HFFc6 (cell line): Measurements from ENCODE around the gene USP24. TPM values are rescaled to one million over a fixed set of nuclear protein-coding genes. Genes with fewer than 3 reads are reported as not detected.

Source experiments
- DNase-seq: peaks from one replicate; pipeline ENCODE4 v3.0.0-alpha.2; 2018
- H3K27ac Mint-ChIP-seq: 2 replicates; pipeline ENCODE4 v1.8.0; 2020; ENCODE audit warnings: mild to moderate bottlenecking, mixed read lengths
- H3K27me3 Mint-ChIP-seq: 2 replicates; pipeline ENCODE4 v1.8.0; 2021; ENCODE audit warnings: mild to moderate bottlenecking, moderate library complexity, mixed read lengths; ENCODE audit not compliant: insufficient read depth
- H3K36me3 Mint-ChIP-seq: 2 replicates; pipeline ENCODE4 v1.8.0; 2021; ENCODE audit warnings: low read depth, mixed read lengths
- H3K4me1 Mint-ChIP-seq: 2 replicates; pipeline ENCODE4 v1.8.0; 2020; ENCODE audit warnings: low read depth, mixed read lengths
- H3K4me3 Mint-ChIP-seq: 2 replicates; pipeline ENCODE4 v1.8.0; 2020; ENCODE audit warnings: mild to moderate bottlenecking, moderate library complexity, mixed read lengths
- H3K9me3 Mint-ChIP-seq: 2 replicates; pipeline ENCODE4 v1.8.0; 2020; ENCODE audit warnings: mild to moderate bottlenecking, mixed read lengths
- CTCF ChIP-seq: fragments of 200-600 bp; sonication (generic); IDR thresholded peaks from 2 replicates; pipeline ENCODE4 v1.5.0; 2021; ENCODE audit warnings: antibody characterized with exemption, mild to moderate bottlenecking
- total RNA-seq, 6 experiments: library from RNA; stranded (reverse); fragmentation: NEBNext Ultra II Directional; extraction: Animal tissue kit (Norgen Biotek cat#: 25700); gene quantifications; 2 replicates in 1 of 6; 3 replicates in 5 of 6; pipeline ENCODE4 v1.2.3, GENCODE V29; 2021

USP24 gene
- total RNA-seq, 6 experiments from 2014 or later = 22.5 to 27.8 (median 25.0) TPM

GRCh38 chr1:55055951-55056631, 159.1 kb downstream of the USP24 start:
- Mint-ChIP-seq H3K4me1 (no peaks in the 10 kb centered on the region), H3K27me3 (peaks cover 38% of the 10 kb centered on the region), H3K9me3 (no peaks in the 10 kb centered on the region), H3K36me3 (no peaks in the 10 kb centered on the region), H3K27ac (no peak overlapping the region), H3K4me3 (no peak overlapping the region)
- no peak for DNase-seq
- TF ChIP-seq CTCF = no peak

DNA sequence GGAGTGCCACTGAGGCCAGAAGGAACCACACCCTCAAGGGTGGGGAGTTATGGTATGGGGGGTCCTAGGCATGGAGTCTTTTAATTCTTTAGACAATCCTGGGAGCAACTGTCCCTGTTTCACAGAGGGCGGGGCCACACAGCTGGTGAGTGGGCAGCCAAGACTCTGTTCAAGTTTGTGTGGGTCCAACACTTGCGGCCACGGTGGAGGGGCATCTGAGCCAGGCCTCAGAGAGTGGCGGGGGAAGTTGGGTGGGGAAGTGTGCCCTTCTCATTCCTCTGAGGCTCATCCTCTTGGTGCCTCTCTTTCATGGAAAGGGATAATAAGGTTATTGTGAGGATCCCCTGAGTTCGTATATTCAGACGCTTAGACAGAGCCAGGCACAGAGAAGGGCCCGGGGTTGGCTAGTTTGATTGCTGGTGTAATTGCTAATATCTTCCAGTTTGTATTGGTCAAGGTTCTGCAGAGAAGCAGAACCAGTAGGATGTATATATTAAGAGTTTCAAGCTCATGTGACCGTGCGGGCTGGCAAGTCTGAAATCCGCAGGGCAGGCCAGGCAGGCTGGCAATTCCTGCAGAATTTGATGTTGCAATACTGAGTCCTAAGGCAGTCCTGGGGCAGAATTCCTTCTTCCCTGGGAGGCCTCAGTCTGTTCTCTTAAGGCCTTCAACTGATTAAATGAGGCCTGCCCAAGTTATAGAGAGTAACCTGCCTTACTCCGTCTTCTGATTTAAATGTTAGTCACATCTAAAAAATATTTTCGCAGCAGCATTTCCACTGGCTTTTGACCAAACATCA, 159.9 kb downstream of the USP24 start:
- H3K36me3 Mint-ChIP-seq = no peaks in the 10 kb centered on the region
- no peaks in the 10 kb centered on the region for H3K4me1 Mint-ChIP-seq
- H3K27ac Mint-ChIP-seq = no peak overlapping the region
- peaks cover 39% of the 10 kb centered on the region for H3K27me3 Mint-ChIP-seq
- no peak for DNase-seq
- H3K9me3 Mint-ChIP-seq = no peaks in the 10 kb centered on the region
- H3K4me3 Mint-ChIP-seq = no peak overlapping the region
- TF ChIP-seq CTCF = no peak

DNA sequence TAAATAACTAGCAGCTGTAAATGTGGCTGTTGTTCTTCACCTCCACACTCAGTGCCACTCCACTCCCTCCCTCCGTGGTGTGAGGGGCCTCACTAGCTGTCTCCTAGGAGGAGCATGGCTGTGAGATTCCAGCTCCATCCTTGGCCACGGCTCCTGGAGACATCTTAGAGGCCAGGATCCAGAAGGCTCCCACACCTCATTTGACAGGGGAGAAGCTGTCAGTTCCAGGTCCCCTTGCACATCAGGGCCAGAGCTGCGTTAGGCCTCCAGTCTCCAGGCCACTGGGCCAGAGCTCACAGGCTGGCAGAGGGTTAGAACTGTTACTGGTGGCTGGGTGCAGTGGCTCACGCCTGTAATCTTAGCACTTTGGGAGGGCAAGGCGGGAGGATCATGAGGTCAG, 160.8 kb downstream of the USP24 start:
- no peak overlapping the region for H3K4me3 Mint-ChIP-seq
- no peak for TF ChIP-seq CTCF
- no peaks in the 10 kb centered on the region for H3K36me3 Mint-ChIP-seq
- peaks cover 31% of the 10 kb centered on the region for H3K27me3 Mint-ChIP-seq
- H3K27ac Mint-ChIP-seq = no peak overlapping the region
- H3K9me3 Mint-ChIP-seq = no peaks in the 10 kb centered on the region
- no peaks in the 10 kb centered on the region for H3K4me1 Mint-ChIP-seq
- DNase-seq = no peak

DNA sequence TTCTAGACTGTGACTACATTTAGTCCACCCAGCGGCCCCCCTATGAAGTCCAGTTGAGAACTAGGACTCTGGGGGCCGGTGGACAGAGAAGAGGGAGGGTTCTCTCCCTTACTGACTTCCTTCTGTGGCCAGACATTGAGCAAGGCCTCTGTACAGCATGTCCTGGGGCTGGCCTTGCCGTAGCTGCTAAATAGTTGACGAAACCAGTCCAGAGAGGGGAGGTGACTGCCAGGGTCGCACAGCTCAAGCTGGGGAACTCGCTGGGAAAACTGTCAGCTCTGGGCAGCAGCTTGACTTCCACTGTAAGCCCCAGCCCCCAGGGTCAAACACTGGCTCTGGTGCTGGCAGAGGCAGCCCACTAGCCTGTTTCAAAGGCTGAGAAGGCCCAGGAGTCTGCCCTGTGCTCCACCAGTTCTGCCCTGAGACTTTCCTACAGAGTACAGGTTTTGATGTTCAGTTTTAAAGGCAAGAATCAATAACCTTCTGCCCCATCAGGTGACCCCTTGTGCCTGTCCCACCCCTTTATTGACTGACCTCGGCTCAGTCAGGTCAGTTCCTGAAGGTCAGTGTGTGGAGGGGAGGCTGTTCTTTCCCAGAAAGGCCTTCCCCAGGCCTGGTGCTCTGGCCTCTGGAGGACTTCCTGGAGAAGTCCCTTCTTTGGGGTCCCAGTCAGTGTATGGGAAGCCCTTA, 161.8 kb downstream of the USP24 start:
- Mint-ChIP-seq H3K9me3 (no peaks in the 10 kb centered on the region), H3K27ac (no peak overlapping the region), H3K36me3 (no peaks in the 10 kb centered on the region), H3K4me3 (no peak overlapping the region), H3K4me1 (no peaks in the 10 kb centered on the region), H3K27me3 (peaks cover 28% of the 10 kb centered on the region)
- DNase-seq = no peak
- TF ChIP-seq CTCF = no peak

GRCh38 chr1:55052221-55053142, 162.7 kb downstream of the USP24 start:
- TF ChIP-seq CTCF = no peak
- Mint-ChIP-seq H3K9me3 (no peaks in the 10 kb centered on the region), H3K4me1 (no peaks in the 10 kb centered on the region), H3K4me3 (no peak overlapping the region), H3K36me3 (no peaks in the 10 kb centered on the region), H3K27me3 (peaks cover 33% of the 10 kb centered on the region), H3K27ac (no peak overlapping the region)
- no peak for DNase-seq
